HepG2 (cell line): ENCODE results near the gene FIBIN. TPM values are rescaled to one million over a fixed set of nuclear protein-coding genes. Genes with fewer than 3 reads are reported as not detected.

Experiments used
- ATAC-seq: fragments of 200-7000 bp; cut with Tn5 transposase; 3 replicates; pipeline ENCODE4 v1.9.1; 2020; ENCODE audit warnings: mild to moderate bottlenecking, moderate library complexity
- BruUV-seq: library from RNA; stranded (reverse); fragments of 400-500 nt; replicated peaks from 2 replicates; lab custom pipeline; 2021; lab: Mats Ljungman, UMichigan
- CTCF ChIA-PET: fragments of 300-600 bp; formaldehyde crosslinking; extraction: SDS; loops from one replicate; lab custom pipeline; 2021; ENCODE audit warnings: low total read pairs, inconsistent platforms, low intra/inter-chr PET ratio; lab: Yijun Ruan, JAX
- POLR2A ChIA-PET: fragments of 350-600 bp; sonication (Branson Sonifier 250); formaldehyde crosslinking; loops from one replicate; lab custom pipeline; 2020; ENCODE audit warnings: antibody characterized with exemption, inconsistent platforms; lab: Yijun Ruan, JAX
- DNase-seq: peaks from one replicate; pipeline ENCODE4 v3.0.0-alpha.2; 2015; ENCODE audit warnings: low spot score
- FAIRE-seq: peaks from 3 replicates; lab custom pipeline; 2011; peaks lifted over from hg19 to GRCh38; lab: Jason Lieb, UNC
- H2AFZ ChIP-seq: one replicate; pipeline ENCODE4 v1.6.1; 2011; ENCODE audit warnings: low read length, inconsistent platforms
- H3K27ac ChIP-seq: fragments of 300-600 bp; 3 replicates; pipeline ENCODE4 v1.8.0; 2011; ENCODE audit warnings: mixed run types, mild to moderate bottlenecking, mixed read lengths, low read length, inconsistent platforms; ENCODE audit not compliant: insufficient read depth; ENCODE audit errors: extremely low read length
- H3K27me3 ChIP-seq, 2 experiments: fragments of 200-600 bp in 1 of 2; 2 replicates in 1 of 2; 3 replicates in 1 of 2; pipeline versions ENCODE4 v1.6.0 to v1.8.0; 2011; ENCODE audit warnings: low read length in 2 of 2, mild to moderate bottlenecking in 2 of 2, moderate library complexity in 2 of 2, inconsistent platforms in 1 of 2; ENCODE audit not compliant: insufficient read depth in 2 of 2, control insufficient read depth in 1 of 2
- H3K36me3 ChIP-seq, 2 experiments: fragments of 200-600 bp in 1 of 2; replicated peaks in 1 of 2; 2 replicates in 1 of 2; 3 replicates in 1 of 2; pipeline versions ENCODE4 v1.5.1 to v1.8.0; 2011; ENCODE audit warnings: low read length in 2 of 2, inconsistent platforms in 1 of 2; ENCODE audit not compliant: insufficient read depth in 2 of 2, control insufficient read depth in 1 of 2
- H3K4me1 ChIP-seq: 2 replicates; pipeline ENCODE4 v1.5.1; 2012; ENCODE audit warnings: low read length, inconsistent platforms; ENCODE audit not compliant: insufficient read depth
- H3K4me2 ChIP-seq: 2 replicates; pipeline ENCODE4 v1.6.0; 2011; ENCODE audit warnings: low read depth, low read length, inconsistent platforms
- H3K4me3 ChIP-seq, 3 experiments: fragments of 200-600 bp in 1 of 3; sonication (generic), shearing (Covaris generic) in 1 of 3; replicated peaks in 1 of 3; 2 replicates each; pipeline ENCODE4 v1.5.1; 2011 to 2016; ENCODE audit warnings: low read length in 3 of 3, inconsistent platforms in 2 of 3, low read depth in 2 of 3, mild to moderate bottlenecking in 2 of 3, control low read depth in 1 of 3, mixed read lengths in 1 of 3; ENCODE audit not compliant: insufficient read depth in 1 of 3
- H3K79me2 ChIP-seq: one replicate; pipeline ENCODE4 v1.6.1; 2011; ENCODE audit warnings: low read length, inconsistent platforms; ENCODE audit not compliant: insufficient read depth
- H3K9ac ChIP-seq: 2 replicates; pipeline ENCODE4 v1.6.0; 2011; ENCODE audit warnings: mild to moderate bottlenecking, low read depth, low read length, inconsistent platforms; ENCODE audit not compliant: insufficient read depth
- H3K9me3 ChIP-seq: 2 replicates; pipeline ENCODE4 v1.5.1; 2012; ENCODE audit warnings: mild to moderate bottlenecking, low read length
- H4K20me1 ChIP-seq: 2 replicates; pipeline ENCODE4 v1.6.0; 2011; ENCODE audit warnings: inconsistent platforms, mild to moderate bottlenecking, low read length, moderate library complexity; ENCODE audit not compliant: insufficient read depth
- ARID4A ChIP-seq: sonication (generic); formaldehyde crosslinking; IDR thresholded peaks from 2 replicates; pipeline ENCODE4 v1.5.0; 2020; ENCODE audit warnings: mild to moderate bottlenecking, missing genetic modification reagents, borderline replicate concordance
- DMTF1 ChIP-seq: sonication (generic); formaldehyde crosslinking; IDR thresholded peaks from 2 replicates; pipeline ENCODE4 v1.4.0; 2020; ENCODE audit warnings: mild to moderate bottlenecking, missing genetic modification reagents
- GATAD2A ChIP-seq: IDR thresholded peaks from 2 replicates; pipeline ENCODE4 v1.6.1; 2016
- IRX3 ChIP-seq: sonication (generic); formaldehyde crosslinking; IDR thresholded peaks from 2 replicates; pipeline ENCODE4 v1.8.1; 2023; ENCODE audit warnings: mild to moderate bottlenecking, low read depth, missing genetic modification reagents, borderline replicate concordance
- MIXL1 ChIP-seq: IDR thresholded peaks from 2 replicates; pipeline ENCODE4 v1.6.1; 2016
- PCBP2 ChIP-seq: fragments of 200-400 bp; formaldehyde crosslinking; optimal IDR thresholded peaks from 2 replicates; pipeline ENCODE3; 2018; ENCODE audit warnings: low read length, low read depth; ENCODE audit not compliant: poor library complexity, severe bottlenecking
- SSRP1 ChIP-seq: IDR thresholded peaks from 2 replicates; pipeline ENCODE4 v1.6.1; 2016; ENCODE audit warnings: control low read depth
- TOE1 ChIP-seq: sonication (generic); formaldehyde crosslinking; IDR thresholded peaks from 2 replicates; pipeline ENCODE4 v1.4.0; 2020; ENCODE audit warnings: mild to moderate bottlenecking, missing genetic modification reagents
- YEATS4 ChIP-seq: sonication (generic); formaldehyde crosslinking; IDR thresholded peaks from 2 replicates; pipeline ENCODE4 v1.4.0; 2020; ENCODE audit warnings: missing genetic modification reagents, borderline replicate concordance
- ZBTB34 ChIP-seq: sonication (generic); formaldehyde crosslinking; IDR thresholded peaks from 2 replicates; pipeline ENCODE4 v1.8.0; 2022; ENCODE audit warnings: mild to moderate bottlenecking, missing genetic modification reagents
- ZNF24 ChIP-seq: fragments of 450-650 bp; IDR thresholded peaks from 2 replicates; pipeline ENCODE4 v1.6.1; 2017; ENCODE audit warnings: antibody characterized with exemption, mild to moderate bottlenecking
- ZNF441 ChIP-seq: sonication (generic); formaldehyde crosslinking; IDR thresholded peaks from 2 replicates; pipeline ENCODE4 v1.7.0; 2021; ENCODE audit warnings: missing genetic modification reagents, borderline replicate concordance
- ZNF784 ChIP-seq: sonication (generic); formaldehyde crosslinking; IDR thresholded peaks from 2 replicates; pipeline ENCODE4 v1.5.1; 2020; ENCODE audit warnings: missing genetic modification reagents, mild to moderate bottlenecking, borderline replicate concordance
- WGBS: methylation state at CpG from one replicate; pipeline ENCODE4 v1.1.6; 2017; ENCODE audit warnings: low lambda C conversion rate; 5-methylcytosine and 5-hydroxymethylcytosine counted together
- in situ Hi-C: cut with HindIII; loops from 2 replicates; pipeline ENCODE4 v1.10.0; 2017; ENCODE audit warnings: low pct_unique_long_range_greater_than_20kb; ENCODE audit not compliant: extremely low pct_ligation_motif_present
- intact Hi-C: fragments of 100-400 bp; cut with micrococcal nuclease; formaldehyde crosslinking; loops from one replicate; pipeline ENCODE4 v1.10.0; 2022; ENCODE audit not compliant: unreplicated experiment
- polyA plus RNA-seq, 8 experiments: library from polyadenylated mRNA; depleted of rRNA in 3 of 8; stranded (reverse) in 7 of 8; unstranded in 1 of 8; fragments of >200 nt; fragmentation: Illumina TruSeq in 4 of 8; extraction: Trizol in 4 of 8; gene quantifications; 2 replicates each; pipeline versions ENCODE4 v1.2.1 to v1.2.3, GENCODE V29; 2011 to 2016; ENCODE audit warnings: low read depth in 4 of 8, missing spikeins in 1 of 8, mixed read lengths in 1 of 8; ENCODE audit not compliant: insufficient read depth in 1 of 8
- total RNA-seq, 5 experiments: library from RNA; depleted of rRNA; stranded (reverse); fragments of >200 nt; fragmentation: Illumina TruSeq; extraction: Trizol; gene quantifications; 2 replicates each; pipeline ENCODE4 v1.2.3, GENCODE V29; 2016; ENCODE audit warnings: low read depth in 1 of 5

The FIBIN gene
- total and polyA plus RNA-seq, 2 of the 13 experiments (the other 11 are each of a cell fraction or from before 2014, with no cell fraction given) = not detected

GRCh38 chr11:26987731-26988130 is 6.2 kb upstream of the FIBIN start (continued):
- TF ChIP-seq ARID4A (CRISPR knock-in tag) (no peak), MIXL1 (CRISPR knock-in tag) (no peak), ZBTB34 (CRISPR knock-in tag) (no peak)

- CTCF ChIA-PET = no interaction called here
- no TSS peak for BruUV-seq
Observed at GRCh38 chr11:26992031-26992541, 1.8 kb upstream of the FIBIN start.

More at GRCh38 chr11:26992031-26992541, 1.8 kb upstream of the FIBIN start:
- no peaks in the 10 kb centered on the region for H3K4me1 ChIP-seq
- H3K9ac ChIP-seq = no peak overlapping the region
- no peaks in the 10 kb centered on the region for H3K79me2 ChIP-seq
- FAIRE-seq (no peak), ATAC-seq (no peak), DNase-seq (no peak)
- no peak overlapping the region for H3K4me3 ChIP-seq
- no peak overlapping the region for H2AFZ ChIP-seq
- 42% methylated on average over 1 of the region's 1 CpG for WGBS
- H4K20me1 ChIP-seq = no peaks in the 10 kb centered on the region
- H3K36me3 ChIP-seq = no peaks in the 10 kb centered on the region
- H3K27ac ChIP-seq = no peak overlapping the region
- no peak overlapping the region for H3K4me2 ChIP-seq
- H3K27me3 ChIP-seq = peaks cover 0 to 11% of the 10 kb centered on the region in 2 experiments; a peak in 2 of 5 replicates
- POLR2A ChIA-PET = no interaction called here
- TF ChIP-seq GATAD2A (CRISPR knock-in tag) (no peak), SSRP1 (CRISPR knock-in tag) (no peak), ZNF24 (no peak), DMTF1 (no peak), PCBP2 (no peak), ZNF441 (no peak), IRX3 (CRISPR knock-in tag) (no peak), YEATS4 (CRISPR knock-in tag) (no peak), TOE1 (CRISPR knock-in tag) (no peak), ZNF784 (CRISPR knock-in tag) (no peak)
- H3K9me3 ChIP-seq = no peaks in the 10 kb centered on the region
- in situ Hi-C loops = no loop called here
- intact Hi-C loops = no loop called here
